Measurements from ENCODE around the gene SURF6.

GRCh38 chr9:133344979-133345378, 9.0 kb upstream of the SURF6 start:
- TF ChIP-seq CTCF (IDR thresholded peaks at IDR 0.05; ENCODE audit: insufficient read depth, low read length) (no peak), POLR2AphosphoS5 (IDR thresholded peaks at IDR 0.05; ENCODE audit: low read depth) (no peak), REST (IDR thresholded peaks at IDR 0.05; ENCODE audit: insufficient replicate concordance, low read depth) (no peak), GABPA (IDR thresholded peaks at IDR 0.05; ENCODE audit: low read depth) (no peak), SPI1 (IDR thresholded peaks at IDR 0.05; ENCODE audit: borderline replicate concordance, low read depth) (no peak)

All from HL-60 (cell line).